Heart left ventricle (tissue), 16 donors: Measurements from ENCODE around the gene IRF8. TPM values are rescaled to one million over a fixed set of nuclear protein-coding genes. Genes with fewer than 3 reads are reported as not detected.
"Not testable (repeated sequence)": the region's sequence is repeated elsewhere in the genome, so short reads cannot be mapped to it uniquely, and the experiment has no call there.

ENCODE experiments used
- ATAC-seq, 4 donors: fragments of 200-7000 bp; cut with Tn5 transposase; one replicate each; pipeline ENCODE4 v1.9.1; 2020 to 2022; ENCODE audit warnings: moderate library complexity in 4 of 4, mild to moderate bottlenecking in 3 of 4, moderate number of reproducible peaks in 1 of 4
- DNase-seq, 5 donors: peaks; one replicate each; pipeline ENCODE4 v3.0.0-alpha.2; 2020
- H3K27ac ChIP-seq, 12 donors: fragments of 200-600 bp; sonication (generic) in 4 of 12; one replicate each; pipeline versions ENCODE4 v1.5.0 to v1.8.0; 2016 to 2022; ENCODE audit warnings: mild to moderate bottlenecking in 2 of 12
- H3K27me3 ChIP-seq, 9 donors: fragments of 200-600 bp; sonication (generic) in 2 of 9; one replicate each; pipeline versions ENCODE4 v1.5.1 to v1.8.0; 2016 to 2022; ENCODE audit warnings: mild to moderate bottlenecking in 3 of 9
- H3K36me3 ChIP-seq, 9 donors: fragments of 200-600 bp; sonication (generic) in 2 of 9; one replicate each; pipeline versions ENCODE4 v1.5.0 to v1.8.0; 2018 to 2022; ENCODE audit warnings: mild to moderate bottlenecking in 2 of 9
- H3K4me1 ChIP-seq, 12 donors: fragments of 200-600 bp; sonication (generic) in 4 of 12; one replicate each; pipeline versions ENCODE4 v1.5.0 to v1.8.0; 2016 to 2022; ENCODE audit warnings: mild to moderate bottlenecking in 3 of 12
- H3K4me3 ChIP-seq, 12 donors: fragments of 200-600 bp; sonication (generic) in 4 of 12; one replicate each; pipeline versions ENCODE4 v1.5.0 to v1.8.0; 2017 to 2022; ENCODE audit warnings: mild to moderate bottlenecking in 9 of 12, moderate library complexity in 4 of 12
- H3K9me3 ChIP-seq, 12 donors: fragments of 200-600 bp; sonication (generic) in 4 of 12; one replicate each; pipeline versions ENCODE4 v1.5.0 to v1.8.0; 2016 to 2022; ENCODE audit warnings: mild to moderate bottlenecking in 1 of 12
- POLR2A ChIP-seq, 2 donors: fragments of 450-650 bp; IDR thresholded peaks; one replicate each; pipeline ENCODE4 v1.6.1; 2017; ENCODE audit warnings: antibody characterized with exemption in 2 of 2, mild to moderate bottlenecking in 2 of 2, moderate library complexity in 2 of 2
- WGBS, 4 donors: extraction: QIAGEN DNeasy Blood & Tissue Kit in 2 of 4; methylation state at CpG; one replicate each; pipeline versions ENCODE4 v1.1.5 to v1.1.7; 2013 to 2018; 5-methylcytosine and 5-hydroxymethylcytosine counted together
- intact Hi-C, 10 donors: fragments of 100-400 bp; cut with DNase I; formaldehyde crosslinking; loops; one replicate each; pipeline versions ENCODE4 v1.11.1 to v1.14.2; 2022
- polyA plus RNA-seq, 2 donors: library from polyadenylated mRNA; stranded (reverse); fragments of 200-250 nt; gene quantifications; one replicate each; pipeline ENCODE4 v1.2.3, GENCODE V29; 2013
- total RNA-seq, 9 donors: library from RNA; depleted of rRNA in 2 of 9; stranded (reverse); fragments of >200 nt in 2 of 9; fragmentation: NEBNext Ultra II Directional in 3 of 9; extraction: Animal tissue kit (Norgen Biotek cat#: 25700) in 3 of 9; gene quantifications; one replicate each; pipeline versions ENCODE4 v1.1.0 to v1.2.4, GENCODE V29; 2016 to 2023
- TF ChIP-seq, protein P1 (sequence below), 12 donors: fragments of 200-600 bp; sonication (generic) in 4 of 12; IDR thresholded peaks; one replicate each; pipeline versions ENCODE4 v1.5.0 to v1.8.0; 2018 to 2022; ENCODE audit warnings: antibody characterized with exemption in 12 of 12, mild to moderate bottlenecking in 5 of 12
- donor health status: ischemic (EF 13 %, LVEDD 7.1; RV severe dilation, severe dysfunction).
- donor health status: healthy with polysubstance abuse.
- donor health status: DM: no; HTN: yes; CAD: no.
- donor health status: DM: no; HTN: no; CAD: no.
- donor health status: ischemic (EF 25% LVEDD 6.9; RV normal size, moderate dysfunction).
- donor health status: ischemic (EF 25% LVEDD 5.7; RV mildly dilated, moderate dysfunction).
- donor health status: healthy.
- donor health status: DM: yes; HTN: yes; CAD: no.
- donor health status: ischemic (EF 35%, LVEDD 5.7; RV mildly dilated, moderate dysfunction).
- donor health status: nonischemic (EF 11% LVEDD 7.7; RV severe dilation, severe dysfunction).
- donor health status: DM: yes; HTN: yes; CAD: no.
- donor health status: PGD.
- donor health status: ischemic (EF 29% LVEDD 5.4; RV normal size, mild dysfunction).
- donor health status: nonischemic (EF 23%, LVEDD 6.1; RV moderate dilation, normal function).

IRF8 gene
- total and polyA plus RNA-seq, 11 donors = 1.0 to 31.8 (median 3.1) TPM

- Histone ChIP-seq H3K4me1 (peaks cover 0 to 42% (median 0%) of the 10 kb centered on the region in 12 donors), H3K4me3 (no peak overlapping the region), H3K9me3 (peaks cover 0 to 4% (median 0%) of the 10 kb centered on the region in 12 donors), H3K27me3 (peaks cover 0 to 24% (median 0%) of the 10 kb centered on the region in 9 donors), H3K36me3 (no peaks in the 10 kb centered on the region), H3K27ac (peak overlapping the region in 2 of 12 donors; percentile 26 to 77)
- 81 to 94% (median 84%) methylated on average over 7 of the region's 7 CpGs for WGBS, 4 donors
- ATAC-seq (peak in 3 of 4 donors; percentile 51 to 71 (median 63)), DNase-seq (peak in 4 of 5 donors; percentile 33 to 71 (median 48))
- TF ChIP-seq, protein P1, sequence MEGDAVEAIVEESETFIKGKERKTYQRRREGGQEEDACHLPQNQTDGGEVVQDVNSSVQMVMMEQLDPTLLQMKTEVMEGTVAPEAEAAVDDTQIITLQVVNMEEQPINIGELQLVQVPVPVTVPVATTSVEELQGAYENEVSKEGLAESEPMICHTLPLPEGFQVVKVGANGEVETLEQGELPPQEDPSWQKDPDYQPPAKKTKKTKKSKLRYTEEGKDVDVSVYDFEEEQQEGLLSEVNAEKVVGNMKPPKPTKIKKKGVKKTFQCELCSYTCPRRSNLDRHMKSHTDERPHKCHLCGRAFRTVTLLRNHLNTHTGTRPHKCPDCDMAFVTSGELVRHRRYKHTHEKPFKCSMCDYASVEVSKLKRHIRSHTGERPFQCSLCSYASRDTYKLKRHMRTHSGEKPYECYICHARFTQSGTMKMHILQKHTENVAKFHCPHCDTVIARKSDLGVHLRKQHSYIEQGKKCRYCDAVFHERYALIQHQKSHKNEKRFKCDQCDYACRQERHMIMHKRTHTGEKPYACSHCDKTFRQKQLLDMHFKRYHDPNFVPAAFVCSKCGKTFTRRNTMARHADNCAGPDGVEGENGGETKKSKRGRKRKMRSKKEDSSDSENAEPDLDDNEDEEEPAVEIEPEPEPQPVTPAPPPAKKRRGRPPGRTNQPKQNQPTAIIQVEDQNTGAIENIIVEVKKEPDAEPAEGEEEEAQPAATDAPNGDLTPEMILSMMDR (IDR thresholded peaks at IDR 0.05) = no peak
- TF ChIP-seq POLR2A (IDR thresholded peaks at IDR 0.05) = no peak
- intact Hi-C loops = no loop called here
These were observed 26.2 kb upstream of the IRF8 start for GRCh38 chr16:85872734-85873133.

DNA sequence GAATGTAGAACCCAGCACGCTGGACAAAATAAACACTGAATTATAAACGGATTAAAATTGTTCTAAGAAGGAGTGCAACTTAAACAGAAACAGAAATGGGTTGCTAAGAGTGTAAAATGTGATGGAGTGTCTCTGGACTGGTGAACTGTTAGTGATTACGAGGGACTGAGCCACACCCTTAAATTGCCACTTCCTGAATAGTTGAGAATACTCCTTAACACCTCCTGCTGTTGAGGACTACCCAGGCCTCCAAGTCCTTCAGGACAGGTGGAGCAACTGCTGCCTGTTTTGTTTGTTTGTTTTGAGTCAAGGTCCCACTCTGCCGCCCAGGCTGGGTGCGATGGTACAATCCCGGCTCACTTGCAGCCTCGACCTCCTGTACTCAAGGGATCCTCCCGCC lies 25.8 kb upstream of the IRF8 start:
- intact Hi-C loops = no loop called here
- H3K27ac ChIP-seq = peak overlapping the region in 2 of 12 donors; percentile 26 to 77
- peaks cover 0 to 24% (median 0%) of the 10 kb centered on the region in 9 donors for H3K27me3 ChIP-seq
- no peaks in the 10 kb centered on the region for H3K36me3 ChIP-seq
- WGBS, 4 donors = 81 to 85% (median 82%) methylated on average over 7 to 8 of the region's 8 CpGs
- DNase-seq = no peak
- H3K4me1 ChIP-seq = peaks cover 0 to 42% (median 0%) of the 10 kb centered on the region in 12 donors
- ATAC-seq = no peak
- peaks cover 0 to 4% (median 0%) of the 10 kb centered on the region in 12 donors for H3K9me3 ChIP-seq
- TF ChIP-seq, protein P1 (IDR thresholded peaks at IDR 0.05) = no peak
- no peak for TF ChIP-seq POLR2A (IDR thresholded peaks at IDR 0.05)
- no peak overlapping the region for H3K4me3 ChIP-seq

DNA sequence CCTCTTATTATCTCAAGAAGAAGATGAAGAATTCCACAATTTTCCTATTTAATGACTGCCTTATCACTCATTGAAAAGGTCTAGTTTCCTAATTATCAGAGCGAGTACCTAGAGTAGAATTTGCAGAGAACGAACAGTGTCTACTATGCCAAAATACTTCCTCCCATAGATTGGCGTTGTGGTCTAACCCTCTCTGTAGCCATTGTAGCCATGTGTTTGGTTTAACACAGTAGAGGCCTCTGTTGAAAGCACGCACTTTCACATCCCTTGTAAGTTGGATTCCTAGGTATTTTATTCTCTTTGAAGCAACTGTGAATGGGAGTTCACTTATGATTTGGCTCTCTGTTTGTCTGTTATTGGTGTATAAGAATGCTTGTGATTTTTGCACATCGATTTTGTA lies 24.9 kb upstream of the IRF8 start:
- H3K4me3 ChIP-seq, intact Hi-C loops, DNase-seq, ATAC-seq, H3K9me3 ChIP-seq, H3K36me3 ChIP-seq: not testable (repeated sequence)
- peaks cover 0 to 44% (median 0%) of the 10 kb centered on the region in 12 donors for H3K4me1 ChIP-seq
- H3K27me3 ChIP-seq = peaks cover 0 to 24% (median 0%) of the 10 kb centered on the region in 9 donors
- WGBS, 4 donors = 78 to 86% (median 83%) methylated on average over 5 of the region's 5 CpGs
- peak overlapping the region in 1 of 12 donors; percentile 77 for H3K27ac ChIP-seq

GRCh38 chr16:85878407-85878806 lies 20.6 kb upstream of the IRF8 start:
- intact Hi-C loops = no loop called here
- Histone ChIP-seq H3K27me3 (peaks cover 0 to 7% (median 0%) of the 10 kb centered on the region in 9 donors), H3K36me3 (no peaks in the 10 kb centered on the region), H3K4me3 (no peak overlapping the region), H3K27ac (no peak overlapping the region), H3K4me1 (peaks cover 0 to 11% (median 0%) of the 10 kb centered on the region in 12 donors), H3K9me3 (no peaks in the 10 kb centered on the region)
- 85 to 90% (median 87%) methylated on average over 5 of the region's 5 CpGs for WGBS, 4 donors
- ATAC-seq (no peak), DNase-seq (no peak)
- TF ChIP-seq POLR2A (IDR thresholded peaks at IDR 0.05) = no peak

DNA sequence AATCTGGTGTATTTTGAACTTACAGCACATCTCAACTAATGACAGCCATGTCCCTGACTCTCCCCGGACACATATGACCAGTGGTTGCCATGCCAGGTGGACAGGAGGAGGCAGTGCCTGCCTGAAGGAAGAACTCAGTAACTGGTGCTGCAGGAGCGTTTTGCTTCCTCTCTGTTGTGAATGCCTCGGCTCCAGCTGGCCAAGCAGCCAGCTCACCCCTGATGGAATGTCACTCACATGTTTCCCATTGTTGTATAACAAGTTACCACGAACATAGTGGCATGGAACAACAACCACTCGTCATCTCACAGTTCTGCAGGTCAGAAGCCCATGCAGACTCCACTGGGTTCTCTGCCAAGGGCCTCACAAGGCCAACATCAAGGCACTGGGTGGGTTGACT lies 20.1 kb upstream of the IRF8 start:
- intact Hi-C loops = no loop called here
- Histone ChIP-seq H3K27me3 (peaks cover 0 to 9% (median 0%) of the 10 kb centered on the region in 9 donors), H3K36me3 (no peaks in the 10 kb centered on the region), H3K4me1 (peaks cover 0 to 6% (median 0%) of the 10 kb centered on the region in 12 donors), H3K9me3 (no peaks in the 10 kb centered on the region), H3K4me3 (no peak overlapping the region), H3K27ac (no peak overlapping the region)
- WGBS, 4 donors = 19 to 31% (median 28%) methylated on average over 5 of the region's 5 CpGs
- DNase-seq (peak in 1 of 5 donors; percentile 36), ATAC-seq (peak; percentile 42 to 68 (median 49))
- TF ChIP-seq, protein P1 (IDR thresholded peaks at IDR 0.05) = no peak
- TF ChIP-seq POLR2A (IDR thresholded peaks at IDR 0.05) = no peak
